NOMO-1 (cell line): Measurements from ENCODE around the gene GRIK5.
A peak's percentile ranks its signal among the peaks of the same experiment; 100 is the strongest.
"Not testable (repeated sequence)": the region's sequence is repeated elsewhere in the genome, so short reads cannot be mapped to it uniquely, and the experiment has no call there.

Experiments used
- DNase-seq, 2 experiments: peaks; one replicate each; lab custom pipeline; 2025; ENCODE audit not compliant: unreplicated experiment in 2 of 2; lab: John Stamatoyannopoulos, UW

The GRIK5 gene

DNA sequence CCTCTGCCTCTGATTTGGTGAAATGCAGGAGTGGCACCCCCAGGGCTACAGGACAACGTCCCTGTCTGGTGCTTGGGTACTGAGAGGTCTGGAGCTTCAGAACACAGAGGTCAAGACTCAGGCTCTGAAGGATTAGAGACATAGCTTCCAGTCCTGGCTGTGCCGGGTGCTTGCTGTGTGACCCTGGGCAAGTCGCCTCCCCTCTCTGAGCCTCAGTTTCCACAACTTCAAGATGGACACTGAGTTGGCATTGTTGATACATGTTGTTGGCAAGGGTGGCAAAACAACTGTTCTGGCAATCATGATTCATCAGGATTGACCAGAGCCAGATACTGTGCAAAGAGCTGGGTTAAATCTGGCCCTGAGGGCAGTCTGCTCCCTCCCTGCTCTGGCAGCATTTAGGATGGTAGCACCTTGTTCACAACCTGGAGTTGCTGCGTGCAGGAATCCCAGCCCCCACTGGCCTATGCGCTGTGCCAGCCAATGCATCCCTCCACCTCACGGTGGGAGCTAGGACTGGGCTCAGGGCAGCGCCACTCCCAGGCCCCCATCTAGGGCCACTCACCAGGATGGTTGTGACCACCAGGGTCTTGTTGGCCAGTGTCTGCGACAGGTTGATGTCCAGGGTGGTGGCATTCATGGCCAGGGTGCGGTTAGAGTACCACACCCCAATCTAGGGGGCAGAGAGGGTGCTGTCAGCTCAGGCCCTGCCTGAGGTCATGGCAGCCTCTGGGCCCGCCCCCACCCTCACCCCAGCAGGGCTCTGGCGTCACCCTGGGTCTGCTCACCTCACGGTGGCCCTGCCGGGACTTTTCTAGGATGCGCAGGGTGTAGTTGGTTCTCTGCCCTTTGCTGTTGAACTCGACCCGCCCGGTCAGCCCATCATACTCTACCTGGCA is 16.7 kb downstream of the GRIK5 start:
- no peak for DNase-seq

DNA sequence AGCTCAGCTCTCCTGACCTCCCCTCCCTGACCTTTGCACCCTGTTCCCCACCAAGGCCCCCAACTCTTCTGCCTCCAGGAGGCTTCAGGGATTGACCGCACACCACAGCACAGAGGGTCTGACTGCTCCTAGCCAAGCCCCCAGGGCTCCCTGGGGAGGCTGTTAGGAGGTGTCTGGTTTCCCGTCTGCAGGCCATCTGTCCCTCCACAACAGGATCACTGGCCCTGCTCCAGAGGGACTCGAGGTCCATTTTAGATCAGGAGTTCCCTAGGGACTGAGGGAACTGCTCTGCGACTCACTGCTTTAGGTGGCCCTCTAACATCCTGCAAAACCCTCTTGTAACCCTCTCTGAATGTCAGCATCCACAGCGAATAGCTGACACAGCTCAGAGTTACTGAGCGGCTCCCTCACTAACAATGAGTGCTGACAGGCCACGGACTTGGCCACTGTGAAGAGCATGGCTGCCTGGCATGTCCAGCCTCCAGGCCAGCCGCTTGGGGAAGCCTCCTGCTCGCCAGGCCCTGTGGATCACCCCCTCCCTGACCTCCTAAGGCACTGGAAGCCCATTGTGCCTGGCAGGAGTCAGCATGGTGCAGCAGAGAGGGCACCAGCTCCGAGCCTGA is 17.7 kb downstream of the GRIK5 start:
- DNase-seq = no peak

- no peak for DNase-seq
These were observed 18.6 kb downstream of the GRIK5 start for GRCh38 chr19:42051166-42052115.

GRCh38 chr19:42048992-42049391 is 21.0 kb downstream of the GRIK5 start:
- no peak for DNase-seq

GRCh38 chr19:42045575-42045974 is 24.4 kb downstream of the GRIK5 start:
- DNase-seq = no peak

GRCh38 chr19:42042455-42043170 is 27.4 kb downstream of the GRIK5 start:
- no peak for DNase-seq

DNA sequence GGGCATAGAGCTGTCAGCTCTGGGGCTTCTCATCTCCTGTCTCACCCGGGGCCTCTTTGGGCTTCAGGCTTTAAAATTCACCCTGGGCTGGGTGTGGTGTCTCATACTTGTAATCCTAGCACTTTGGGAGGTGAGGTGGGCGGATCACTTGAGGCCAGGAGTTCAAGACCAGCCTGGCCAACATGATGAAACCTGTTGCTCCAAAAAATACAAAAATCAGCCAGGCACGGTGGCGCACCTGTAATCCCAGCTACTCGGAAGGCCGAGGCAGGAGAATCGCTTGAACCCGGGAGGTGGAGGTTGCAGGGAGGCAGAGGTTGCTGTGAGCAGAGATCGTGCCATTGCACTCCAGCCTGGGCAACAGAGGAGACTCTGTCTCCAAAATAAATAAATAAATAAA is 29.5 kb downstream of the GRIK5 start:
- not testable (repeated sequence) for DNase-seq

- DNase-seq = no peak
These were observed 30.0 kb downstream of the GRIK5 start for GRCh38 chr19:42040031-42040430.

- no peak for DNase-seq
These were observed 31.3 kb downstream of the GRIK5 start for GRCh38 chr19:42038666-42039065.

DNA sequence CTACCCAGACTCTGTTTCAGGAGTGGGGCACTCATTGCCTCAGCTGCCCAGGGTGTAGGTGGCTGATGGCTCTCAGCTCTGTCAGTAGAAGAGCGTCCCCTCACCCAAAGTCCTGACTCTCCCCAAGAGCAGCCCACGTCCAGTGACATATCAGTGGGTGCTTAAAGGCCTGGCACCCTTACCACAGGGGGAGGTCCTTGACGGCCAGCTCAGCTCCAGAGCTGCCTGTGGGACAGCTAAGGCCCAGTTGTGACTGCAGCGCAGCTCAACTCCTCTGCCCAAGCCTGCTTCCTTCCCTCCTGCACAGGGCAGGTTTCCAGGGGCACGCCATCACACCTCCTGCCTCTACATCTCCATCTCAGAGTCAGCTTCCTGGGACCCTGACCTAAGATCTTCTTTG is 32.4 kb downstream of the GRIK5 start:
- DNase-seq = no peak

DNA sequence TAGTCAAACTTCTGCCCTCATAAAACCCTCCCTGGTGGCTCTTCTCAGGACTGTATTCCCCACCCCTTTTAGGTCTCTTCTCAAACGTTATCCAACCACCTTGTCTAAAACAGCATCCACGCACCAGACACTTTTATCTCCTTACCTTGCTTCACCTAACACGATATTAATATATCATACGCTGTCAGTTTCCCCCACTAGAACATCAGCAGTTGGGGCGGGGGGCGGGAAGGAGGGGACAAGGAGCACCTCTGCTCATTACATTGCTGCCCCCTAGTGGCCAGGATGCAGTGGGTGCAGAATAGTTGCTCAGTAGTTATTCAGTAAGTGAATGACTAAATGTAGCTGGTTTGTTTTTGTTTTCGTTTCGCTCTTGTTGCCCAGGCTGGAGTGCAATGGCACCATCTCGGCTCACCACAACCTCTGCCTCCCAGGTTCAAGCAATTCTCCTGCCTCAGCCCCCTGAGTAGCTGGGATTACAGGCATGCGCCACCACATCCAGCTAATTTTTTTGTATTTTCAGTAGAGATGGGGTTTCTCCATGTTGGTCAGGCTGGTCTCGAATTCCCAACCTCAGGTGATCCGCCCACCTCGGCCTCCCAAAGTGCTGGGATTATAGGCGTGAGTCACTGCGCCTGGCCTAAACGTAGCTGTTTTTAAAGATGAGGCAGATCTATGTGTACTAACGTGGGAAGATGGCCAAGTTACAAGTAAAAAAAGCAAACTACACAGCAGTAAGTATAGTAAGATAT is 35.2 kb downstream of the GRIK5 start:
- peak in 1 of 2 experiments; percentile 48 for DNase-seq

GRCh38 chr19:42033413-42033812 is 36.6 kb downstream of the GRIK5 start:
- no peak for DNase-seq

DNA sequence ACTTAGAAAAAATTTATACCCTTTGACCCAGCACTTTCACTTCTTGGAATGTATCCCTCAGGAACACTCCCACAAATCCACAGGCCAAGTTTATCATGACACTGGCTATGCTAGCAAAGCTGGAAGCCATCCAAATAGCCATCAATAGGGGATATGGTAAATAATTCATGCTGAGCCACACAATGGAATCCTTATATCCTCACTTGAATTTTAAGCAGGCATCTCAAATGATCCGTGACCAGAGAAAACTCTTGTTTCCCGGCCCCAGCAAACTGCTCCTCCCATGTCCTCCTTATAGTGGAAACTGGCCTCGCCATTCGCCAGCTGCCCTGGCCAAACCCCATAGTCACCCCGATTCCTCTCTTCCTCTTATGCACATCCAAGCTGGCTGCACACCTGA is 37.6 kb downstream of the GRIK5 start:
- DNase-seq = no peak

- no peak for DNase-seq
These were observed 39.2 kb downstream of the GRIK5 start for GRCh38 chr19:42030645-42031440.

- DNase-seq = peak in 1 of 2 experiments; percentile 11
These were observed 41.4 kb downstream of the GRIK5 start for GRCh38 chr19:42028304-42029216.

DNA sequence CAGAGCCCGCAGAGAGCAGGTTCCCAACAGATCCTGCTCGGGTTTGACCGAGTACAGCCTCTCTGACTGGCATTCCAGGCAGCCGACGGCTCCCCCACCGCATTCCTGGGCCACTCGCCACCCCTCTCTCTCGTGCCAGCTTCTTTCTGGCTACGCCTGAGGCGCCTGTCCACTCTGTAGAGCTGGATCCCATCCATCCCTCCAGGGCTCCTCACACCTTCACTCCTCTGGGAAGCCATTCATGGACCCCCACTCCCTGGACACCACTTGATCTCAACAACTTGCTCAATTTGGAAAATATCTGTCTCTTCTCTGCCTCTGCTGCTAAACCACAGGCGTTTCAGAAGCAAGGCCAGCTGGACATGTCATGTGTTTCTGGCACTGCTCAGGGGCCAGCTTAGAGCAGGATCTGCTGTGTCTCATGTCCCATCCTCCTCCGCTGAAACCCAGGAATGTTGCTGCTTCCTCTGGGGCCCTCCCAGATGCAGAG is 45.3 kb downstream of the GRIK5 start:
- DNase-seq = no peak

DNA sequence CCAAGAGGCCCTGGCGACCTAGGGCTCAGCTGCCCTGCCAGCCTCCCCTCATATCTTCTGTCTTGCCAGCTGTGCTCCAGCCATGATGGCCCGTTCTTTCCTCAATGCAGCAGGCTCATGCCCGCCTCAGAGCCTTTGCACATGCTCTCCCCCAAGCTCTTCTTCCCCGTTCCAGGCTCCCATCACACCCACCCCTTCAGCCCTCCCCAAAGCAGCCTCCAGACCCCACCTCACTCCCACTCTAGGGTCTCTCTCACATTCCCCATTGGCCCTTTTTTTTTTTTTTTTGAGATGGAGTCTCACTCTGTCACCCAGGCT is 46.1 kb downstream of the GRIK5 start:
- DNase-seq = no peak
